ENCODE data around the gene NCKAP5L.
"Not testable (repeated sequence)": the region's sequence is repeated elsewhere in the genome, so short reads cannot be mapped to it uniquely, and the experiment has no call there.

The NCKAP5L gene

DNA sequence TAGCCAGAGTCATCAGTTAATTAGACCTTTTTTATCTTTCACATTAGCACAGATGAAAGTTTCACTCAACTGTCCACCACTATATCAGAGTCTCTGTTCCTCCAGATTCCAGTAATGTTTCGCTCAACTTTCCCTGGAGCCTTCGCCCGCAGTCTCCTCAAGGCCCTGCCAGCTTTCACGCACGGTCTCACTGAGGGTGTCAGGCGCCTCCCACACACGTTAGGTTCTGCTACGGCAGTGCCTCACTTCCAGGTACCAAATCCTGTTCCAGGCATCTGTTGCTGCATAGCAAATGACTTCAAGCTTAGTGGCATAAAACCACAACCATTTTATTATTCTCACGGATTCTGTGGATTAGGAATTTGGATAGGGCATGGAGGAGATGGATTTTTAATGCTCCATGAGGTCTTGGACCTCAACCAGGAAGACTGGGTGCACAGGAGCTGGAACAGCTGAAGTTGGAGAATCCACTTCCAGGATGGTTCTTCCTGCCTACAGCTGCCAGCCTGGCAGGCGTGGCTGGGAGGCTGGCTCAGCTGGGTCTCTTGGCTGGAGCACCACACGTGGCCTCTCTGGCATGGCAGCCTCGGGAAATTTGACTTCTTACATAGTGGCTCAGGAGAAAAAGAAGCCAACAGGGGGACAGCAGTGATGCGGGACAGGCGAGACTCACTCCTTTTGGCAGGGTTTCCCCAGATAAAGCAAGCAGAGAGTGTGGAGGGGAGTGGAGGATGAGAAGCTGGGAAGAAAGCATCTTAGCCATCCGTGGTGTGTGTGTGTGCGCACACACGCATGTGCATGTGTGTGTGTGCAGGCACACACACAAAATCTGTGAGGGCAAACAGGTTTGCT is 36.0 kb upstream of the NCKAP5L start:
- DNase-seq: no peak

DNA sequence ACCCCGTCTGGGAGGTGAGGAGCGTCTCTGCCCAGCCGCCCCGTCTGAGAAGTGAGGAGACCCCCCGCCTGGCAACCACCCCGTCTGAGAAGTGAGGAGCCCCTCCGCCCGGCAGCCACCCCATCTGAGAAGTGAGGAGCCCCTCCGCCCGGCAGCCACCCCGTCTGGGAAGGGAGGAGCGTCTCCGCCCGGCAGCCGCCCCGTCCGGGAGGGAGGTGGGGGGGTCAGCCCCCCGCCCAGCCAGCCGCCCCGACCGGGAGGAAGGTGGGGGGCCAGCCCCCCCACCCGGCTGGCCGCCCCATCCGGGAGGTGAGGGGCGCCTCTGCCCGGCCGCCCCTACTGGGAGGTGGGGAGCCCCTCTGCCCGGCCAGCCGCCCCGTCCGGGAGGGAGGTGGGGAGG is 32.7 kb upstream of the NCKAP5L start:
- not testable (repeated sequence) for DNase-seq

DNA sequence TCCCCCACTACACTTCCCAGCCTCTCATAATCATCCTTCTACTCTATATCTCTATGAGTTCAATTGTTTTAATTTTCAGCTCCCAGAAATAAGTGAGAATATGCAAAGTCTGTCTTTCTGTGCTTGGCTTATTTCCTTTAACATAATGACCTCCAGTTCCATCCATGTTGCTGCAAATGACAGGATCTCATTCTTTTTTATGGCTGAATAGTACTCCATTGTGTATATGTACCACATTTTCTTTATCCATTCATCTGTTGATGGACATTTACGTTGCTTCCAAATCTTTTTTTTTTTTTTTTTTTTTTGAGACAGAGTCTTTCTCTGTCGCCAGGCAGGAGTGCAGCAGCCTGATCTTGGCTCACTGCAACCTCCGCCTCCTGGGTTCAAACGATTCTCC is 27.7 kb upstream of the NCKAP5L start:
- DNase-seq: not testable (repeated sequence)

DNA sequence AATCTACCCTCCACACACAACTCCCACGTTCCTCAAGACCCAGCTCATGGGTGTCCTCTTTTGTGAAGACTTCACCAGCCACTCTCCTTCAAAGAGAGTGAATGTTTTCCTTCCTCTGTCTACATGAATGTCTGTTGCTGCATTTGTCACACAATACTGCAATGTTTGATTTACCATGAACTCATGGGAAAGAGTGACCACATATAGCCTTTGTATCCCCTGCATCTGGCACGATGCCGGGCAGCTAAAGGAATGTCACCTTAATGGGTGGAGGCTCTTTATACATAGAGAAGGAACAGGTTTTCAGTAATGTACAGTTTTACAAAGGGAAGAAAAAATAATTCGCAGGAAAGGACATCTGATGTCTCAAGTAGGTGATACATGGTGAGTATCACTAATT is 26.8 kb upstream of the NCKAP5L start:
- DNase-seq: no peak

DNA sequence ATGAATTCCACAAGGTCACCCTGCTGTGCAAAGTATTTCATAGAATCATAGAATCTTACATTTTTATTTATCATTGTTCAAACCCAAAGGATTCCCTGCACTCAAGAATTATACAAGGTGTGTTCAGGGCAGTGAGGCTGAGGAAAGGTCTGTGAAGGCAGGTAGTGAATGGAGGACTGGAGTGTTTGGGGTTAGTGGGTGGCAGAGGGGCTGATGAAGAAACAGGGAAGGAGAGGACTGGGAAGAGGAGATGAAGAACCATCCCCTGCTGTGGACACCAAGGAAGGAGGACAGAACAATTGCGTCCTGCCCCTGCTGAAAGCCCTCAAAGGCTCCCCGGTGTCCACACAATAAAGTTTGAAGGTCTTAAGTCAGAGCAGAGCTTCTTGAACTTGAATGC is 25.5 kb upstream of the NCKAP5L start:
- DNase-seq: no peak

DNA sequence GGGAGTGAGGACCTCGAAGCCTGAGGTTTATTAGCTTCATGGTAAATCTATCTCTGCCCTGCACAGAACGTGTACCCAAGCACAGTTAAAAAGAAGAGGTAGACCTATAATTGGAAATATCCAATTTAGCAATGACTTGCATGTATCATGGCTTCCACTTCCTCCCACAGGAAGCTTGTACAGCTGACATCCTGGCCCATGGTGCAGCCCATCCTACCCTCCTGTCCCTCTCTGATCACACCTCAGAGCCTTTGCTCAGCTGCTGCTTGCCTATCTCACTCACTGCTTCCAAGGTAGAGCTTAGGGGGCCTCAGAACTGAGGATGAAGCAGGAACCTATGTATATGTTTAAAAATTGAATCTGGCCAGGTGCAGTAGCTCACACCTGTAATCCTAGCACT is 18.9 kb upstream of the NCKAP5L start:
- DNase-seq: peak; percentile 4

DNA sequence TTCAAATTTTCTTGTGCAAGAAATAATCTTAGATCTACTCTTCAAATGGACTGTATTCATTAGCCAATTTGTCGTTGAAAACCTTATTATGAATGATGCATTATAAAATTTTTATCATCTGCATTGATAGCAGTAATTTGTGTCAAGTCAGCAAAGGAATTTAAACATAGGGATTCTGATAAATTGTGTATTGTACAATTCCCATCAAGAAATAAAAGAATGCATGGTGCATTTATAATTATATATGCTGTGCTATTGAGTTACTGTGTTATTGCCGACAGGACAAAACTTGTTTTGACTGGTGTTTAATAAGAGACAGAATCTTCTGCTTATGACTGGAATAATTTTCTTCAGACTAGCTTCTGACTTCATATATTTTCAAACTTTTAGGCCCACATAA is 17.8 kb upstream of the NCKAP5L start:
- DNase-seq: no peak

DNA sequence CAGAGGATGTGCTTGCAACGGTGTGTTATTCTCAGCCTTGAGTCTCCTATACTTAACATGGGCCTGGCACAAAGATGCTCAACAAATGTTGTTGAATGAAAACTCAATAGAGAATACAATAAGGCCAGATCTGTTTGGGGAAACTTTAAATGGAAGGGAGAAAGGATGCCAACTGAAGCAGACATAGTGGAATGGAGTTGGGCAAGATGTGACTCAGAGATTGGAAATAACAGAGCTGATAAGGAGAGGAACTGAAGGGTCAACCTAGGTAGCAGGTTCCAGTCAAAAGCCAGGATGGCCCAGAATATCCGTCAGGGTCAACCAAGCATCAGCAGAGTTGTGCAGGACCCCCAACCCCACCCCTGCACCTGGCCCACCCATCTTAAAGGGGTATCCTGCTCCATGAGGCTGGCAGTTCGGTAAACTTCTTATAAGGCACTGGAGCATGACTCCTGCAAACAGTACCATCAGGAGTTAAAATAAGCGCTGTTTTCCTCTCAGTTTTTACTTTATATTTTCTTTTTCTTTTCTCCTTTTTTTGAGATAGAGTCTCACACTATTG is 15.7 kb upstream of the NCKAP5L start:
- no peak for DNase-seq

DNA sequence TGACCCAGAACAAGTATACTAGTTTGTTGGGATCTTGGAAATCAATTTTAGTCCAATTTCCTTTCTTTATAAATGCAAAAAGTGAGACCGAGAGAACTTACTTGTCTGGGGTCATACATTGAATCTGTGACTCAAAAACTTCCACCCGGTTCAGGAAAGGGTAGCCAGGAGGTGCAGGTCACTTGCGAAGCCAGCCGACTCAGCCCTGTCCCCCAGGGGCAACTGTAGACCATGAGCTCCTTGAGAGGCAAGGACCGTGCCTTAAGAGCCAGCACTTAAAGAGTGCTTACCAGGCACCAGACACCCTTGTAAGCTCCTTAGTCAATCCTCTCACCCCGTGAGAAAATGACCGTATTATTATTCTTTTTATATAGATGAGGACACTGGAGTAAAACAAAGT is 15.2 kb upstream of the NCKAP5L start:
- no peak for DNase-seq

DNA sequence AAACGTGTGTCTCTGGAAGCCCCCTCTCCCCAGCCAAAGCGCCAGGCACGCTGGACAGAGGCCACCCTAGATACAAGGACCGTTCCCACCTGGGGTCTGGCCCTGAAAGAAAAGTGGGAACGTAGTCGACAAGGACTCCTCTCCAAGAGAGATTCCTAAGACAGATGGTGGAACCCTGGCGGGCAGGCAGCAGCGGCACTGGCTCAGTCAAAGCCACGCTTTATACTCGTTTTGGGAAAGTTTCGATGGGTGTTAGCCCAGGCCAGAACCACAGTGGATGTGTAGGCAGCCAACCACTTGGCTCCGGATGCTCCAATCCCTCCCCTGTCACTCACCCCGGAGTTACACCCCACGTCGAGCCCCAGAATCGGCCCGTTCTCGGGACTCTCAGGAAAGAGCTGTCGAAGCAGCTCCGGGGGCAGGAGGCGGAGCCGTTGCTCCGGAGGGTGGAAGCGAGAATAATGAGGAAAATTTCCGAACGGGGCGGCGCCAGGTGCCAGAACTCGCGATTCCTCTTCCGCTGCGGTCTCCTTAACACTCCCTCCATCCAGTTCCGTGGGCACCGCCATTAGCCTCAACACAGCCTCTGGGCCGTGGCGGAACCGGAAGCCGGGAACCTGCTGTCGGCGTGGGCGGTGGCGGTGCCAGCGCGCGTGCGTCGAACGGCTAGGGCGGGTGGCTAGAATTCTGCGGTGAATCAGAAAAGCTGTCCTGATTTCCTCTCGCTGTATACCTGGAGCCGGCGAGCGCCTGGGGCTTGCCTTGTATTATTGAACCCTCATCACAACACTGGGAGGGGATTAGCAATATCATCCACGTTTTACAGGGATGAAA is 14.5 kb upstream of the NCKAP5L start, which contains the start of gene BCDIN3D:
Gene BCDIN3D, minus strand, starts transcription at position 588 of the 834 bp plus-strand sequence. Its CDS starts 19 bp downstream, at position 569.
- peak; percentile 92 for DNase-seq

DNA sequence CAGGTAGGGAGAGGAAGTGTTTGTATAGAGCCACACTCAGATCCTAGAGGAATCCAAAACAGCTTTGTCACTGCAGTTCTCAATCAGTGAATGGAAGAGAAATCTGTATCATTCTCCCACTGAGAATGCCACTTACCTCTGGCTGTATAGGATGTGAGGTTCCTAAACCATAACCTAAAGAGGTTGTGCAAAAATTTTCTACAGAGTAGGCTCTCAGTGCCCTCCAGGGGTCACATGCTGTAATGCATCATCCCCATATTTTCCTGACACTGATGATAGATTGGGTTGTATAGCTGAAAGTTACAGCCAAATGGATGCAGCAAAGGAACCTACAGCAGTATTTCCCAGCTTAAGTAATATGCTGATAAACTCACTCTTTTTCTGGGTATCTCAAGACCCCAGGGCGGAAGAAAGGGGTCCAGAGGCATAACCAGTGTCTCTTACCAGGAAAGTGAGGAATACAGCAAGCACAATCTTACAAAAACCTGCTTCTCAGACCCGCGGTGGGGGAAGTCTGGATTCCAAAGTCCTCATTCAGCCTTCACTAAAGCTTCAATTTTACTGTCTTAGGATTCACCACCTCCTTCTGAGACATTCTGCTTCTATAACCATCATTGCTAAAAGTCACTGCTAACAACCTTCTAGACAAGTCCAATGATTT is 10.9 kb upstream of the NCKAP5L start:
- peak; percentile 66 for DNase-seq

DNA sequence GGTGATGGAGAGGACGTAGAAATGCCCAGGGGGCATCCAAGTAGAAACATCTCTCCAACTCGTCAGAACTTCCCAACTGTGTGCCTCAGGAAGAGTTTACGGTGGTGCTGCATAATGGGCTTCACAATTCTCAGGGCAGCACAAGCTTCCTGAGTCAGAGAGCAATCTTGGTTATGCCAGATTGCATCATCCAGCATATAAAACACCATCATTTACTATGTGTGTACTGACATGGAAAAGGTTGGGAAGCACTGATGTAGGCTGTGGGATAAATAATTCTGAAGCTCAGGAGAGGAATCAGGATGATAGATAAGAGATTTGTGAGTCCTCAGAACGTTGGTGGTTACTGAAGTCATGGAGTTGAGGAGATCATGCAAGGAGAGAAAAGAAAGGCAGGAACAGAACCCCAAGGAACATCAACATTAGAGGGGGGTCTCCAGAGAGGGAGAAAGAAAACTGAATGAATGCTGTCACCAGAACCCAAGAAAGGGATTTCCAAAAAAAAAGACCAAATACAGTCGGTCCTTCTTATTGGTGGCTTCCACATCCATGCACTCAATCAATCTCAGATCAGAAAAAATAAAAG is 4.7 kb upstream of the NCKAP5L start:
- no peak for DNase-seq

DNA sequence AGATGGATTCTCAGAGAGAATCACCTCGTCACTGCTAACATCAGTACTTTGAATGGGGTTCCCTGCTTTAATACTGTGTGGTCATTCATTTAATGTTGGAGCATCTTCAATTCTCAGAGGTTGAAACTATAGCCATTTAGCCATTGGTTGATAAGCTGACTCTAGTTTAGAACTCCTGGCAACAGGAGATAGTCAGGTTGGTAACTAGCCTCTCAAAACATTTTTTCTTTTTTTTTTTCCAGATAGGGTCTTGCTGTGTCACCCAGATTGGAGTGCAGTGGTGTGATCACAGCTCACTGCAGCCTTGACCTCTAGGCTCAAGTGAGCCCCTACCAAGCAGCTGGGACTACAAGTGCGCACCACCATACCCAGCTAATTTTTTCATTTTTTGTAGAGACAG is 3.5 kb upstream of the NCKAP5L start:
- DNase-seq: no peak

DNA sequence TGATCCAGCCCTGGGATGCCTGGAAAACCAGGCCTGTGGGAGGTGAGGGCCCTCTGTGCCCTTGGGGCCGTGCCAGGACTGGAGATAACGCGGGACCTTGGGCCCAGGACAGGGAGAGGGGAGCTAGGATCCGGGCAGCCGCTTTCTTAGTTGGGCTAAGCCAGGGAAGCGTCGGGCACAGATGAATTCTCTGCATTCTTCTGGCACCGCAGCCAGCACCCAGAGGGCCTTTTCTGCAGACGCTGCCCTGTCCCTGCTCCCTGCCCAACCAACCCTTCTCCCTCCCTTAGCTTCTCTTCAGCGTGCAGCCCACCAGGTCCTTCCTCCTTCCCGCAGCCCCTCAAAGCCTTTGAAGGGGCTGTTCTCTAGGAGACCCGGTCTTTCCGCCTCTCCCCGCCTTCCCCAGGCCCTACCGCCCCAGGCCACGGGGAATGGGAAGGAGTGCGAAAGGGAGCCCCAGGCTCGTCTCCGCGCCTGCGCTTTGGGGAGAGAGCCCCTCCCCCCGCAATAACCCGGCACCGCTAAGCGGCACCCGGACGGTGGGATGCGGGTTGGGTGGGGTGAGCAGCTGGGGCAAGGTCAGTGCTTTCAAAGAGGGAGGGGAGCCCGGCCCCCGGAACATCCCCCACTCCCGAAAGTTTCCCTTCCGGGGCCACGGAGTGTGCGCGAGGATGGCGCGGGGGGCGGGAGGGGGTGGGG is 663 bp downstream of the NCKAP5L start:
- peak; percentile 51 for DNase-seq

DNA sequence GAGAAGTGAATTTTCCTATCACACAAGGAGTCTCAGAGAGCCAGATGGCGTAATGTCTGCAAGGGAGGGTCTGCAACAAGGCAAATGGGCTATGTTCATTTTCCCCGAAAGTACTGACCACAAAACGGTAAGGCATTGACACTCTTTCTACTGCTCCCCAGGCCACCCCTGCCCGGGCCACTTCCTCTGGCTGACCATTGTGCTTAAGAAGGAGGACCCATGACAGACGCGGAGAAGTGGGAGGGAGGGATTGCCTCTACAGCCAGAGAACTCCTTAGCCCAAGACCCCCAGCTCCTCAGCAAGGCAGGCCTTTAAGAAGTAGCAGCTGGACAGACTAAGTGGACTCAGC is 1.2 kb downstream of the NCKAP5L start:
- DNase-seq: no peak

DNA sequence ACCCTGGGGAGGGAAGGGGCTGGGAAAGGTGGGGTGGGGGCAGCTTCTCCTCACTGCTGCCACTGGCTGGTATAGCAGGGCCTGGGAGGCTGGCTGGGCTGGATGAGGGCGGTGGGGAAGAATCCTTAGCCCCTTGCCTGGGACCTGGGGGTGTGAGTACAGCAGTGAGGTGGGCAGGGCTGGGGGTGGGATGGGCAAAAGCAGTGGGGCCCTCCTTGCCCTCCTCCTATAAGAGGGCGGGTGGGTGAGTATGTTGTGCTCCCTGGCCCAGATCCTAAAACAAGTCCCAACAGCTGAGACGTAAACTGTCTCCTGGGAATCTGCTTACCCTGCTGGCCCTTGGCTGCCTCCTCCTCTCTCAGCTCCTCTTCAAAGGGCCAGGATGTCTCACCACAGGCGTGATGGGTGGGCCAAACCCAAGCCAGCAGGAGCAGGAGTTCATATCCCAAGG is 2.2 kb downstream of the NCKAP5L start:
- DNase-seq: no peak

DNA sequence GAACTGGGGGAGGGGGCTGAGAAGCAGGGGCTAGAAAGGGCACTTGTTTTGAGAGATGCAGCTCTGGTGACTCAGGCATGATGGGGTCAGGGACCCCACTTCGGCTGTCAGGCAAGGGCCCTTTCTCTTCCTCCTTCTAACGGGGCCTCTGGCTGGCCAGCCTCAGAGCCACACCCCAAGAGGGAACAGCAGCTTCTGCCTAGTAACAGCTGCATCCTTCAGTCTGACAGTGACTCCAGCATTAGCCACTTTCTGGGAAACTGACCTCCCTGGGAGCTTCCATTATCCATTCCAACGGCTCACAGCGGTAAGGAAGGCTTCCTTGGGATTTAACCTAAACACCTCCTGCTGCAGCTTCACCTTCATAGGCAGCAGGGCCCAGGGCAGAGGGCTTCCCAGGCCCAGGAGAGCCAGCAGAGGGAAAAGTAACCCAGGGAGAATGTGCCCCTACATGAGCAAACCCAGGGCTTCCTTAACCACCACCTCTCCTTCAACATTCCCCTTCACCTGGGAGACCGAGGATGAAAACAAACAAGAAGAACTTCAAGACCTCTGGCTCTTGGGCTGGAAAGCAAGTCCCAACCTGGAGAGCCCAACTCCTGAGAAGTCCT is 2.7 kb downstream of the NCKAP5L start:
- no peak for DNase-seq

DNA sequence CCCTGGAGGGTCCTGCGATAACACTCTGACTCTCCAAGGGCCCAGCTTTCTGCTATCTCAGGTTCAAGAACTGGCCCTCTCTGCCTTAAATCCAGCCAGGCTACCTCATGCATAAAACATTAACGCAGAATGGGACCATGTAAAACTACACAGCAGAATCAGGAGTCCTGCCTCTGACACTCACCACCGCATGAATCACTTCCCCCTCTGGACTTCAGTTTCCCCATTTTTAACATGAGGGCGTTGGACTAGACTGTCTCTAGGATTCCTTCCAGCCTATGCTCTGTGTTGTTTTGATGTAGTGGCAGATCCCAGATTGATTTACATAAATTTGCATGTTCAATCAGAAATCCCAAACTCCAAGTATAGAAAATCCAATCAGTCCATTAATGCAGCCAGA is 3.3 kb downstream of the NCKAP5L start:
- no peak for DNase-seq

DNA sequence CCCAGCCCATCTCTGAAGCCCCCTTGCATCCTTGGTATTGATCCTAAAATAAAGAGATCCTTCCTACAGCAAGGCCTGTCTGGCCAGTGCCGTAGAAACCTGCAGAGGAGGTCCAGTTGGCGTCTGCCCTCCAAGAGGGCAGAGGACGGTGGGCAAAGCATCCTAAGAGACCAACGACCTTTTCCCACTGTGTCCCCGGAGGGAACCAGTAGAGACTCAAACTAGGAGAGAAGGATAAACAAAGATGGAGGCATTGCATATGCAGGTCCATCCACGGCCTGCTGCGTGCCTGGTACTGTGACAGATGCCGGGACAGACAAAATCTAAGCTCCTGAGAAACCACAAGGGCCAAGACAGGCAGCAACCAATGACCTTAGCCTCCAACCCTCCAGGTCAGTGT is 3.8 kb downstream of the NCKAP5L start:
- DNase-seq: no peak

DNA sequence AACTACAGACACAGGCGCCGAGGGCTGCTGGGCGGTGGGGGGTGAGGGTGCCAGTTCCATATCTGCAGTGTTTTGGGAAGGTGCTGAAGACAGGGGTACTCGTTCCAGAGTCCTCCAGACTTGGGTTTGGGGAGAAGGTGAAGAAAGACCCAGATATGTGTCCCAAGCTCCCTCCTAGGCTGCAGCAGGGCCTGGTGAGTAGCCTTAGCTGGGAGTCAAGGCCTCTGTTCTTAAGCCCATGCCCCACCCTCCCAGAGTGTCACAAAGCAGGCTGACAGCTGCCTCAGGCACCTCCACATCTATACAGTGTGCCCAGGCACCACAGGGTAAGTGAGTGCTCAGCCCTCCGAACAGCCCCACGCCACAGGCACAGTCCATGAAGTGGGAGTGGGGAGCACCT is 4.3 kb downstream of the NCKAP5L start:
- no peak for DNase-seq

DNA sequence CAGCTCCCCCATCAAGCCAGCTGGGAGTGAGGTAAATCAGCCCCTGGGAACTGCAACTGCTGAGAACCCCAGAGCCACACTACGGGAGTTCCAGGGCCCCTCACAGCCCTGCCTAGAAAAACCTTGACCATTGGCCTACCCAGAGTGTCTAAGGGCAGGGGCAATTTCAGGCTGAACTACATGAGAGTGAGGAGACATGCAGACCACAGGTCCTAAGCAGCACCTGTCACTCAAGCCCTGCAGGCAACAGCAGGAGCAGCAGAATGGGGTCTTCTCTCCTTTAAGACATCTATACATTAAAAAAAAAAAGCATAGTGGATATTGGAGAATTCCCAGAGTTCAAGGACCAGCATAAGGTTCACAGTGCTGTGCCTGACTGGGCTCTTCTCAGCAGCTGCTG is 4.9 kb downstream of the NCKAP5L start:
- DNase-seq: no peak
